HUDEP-2 (cell line): ENCODE results near the gene NUP210.
"Not testable (repeated sequence)": the region's sequence is repeated elsewhere in the genome, so short reads cannot be mapped to it uniquely, and the experiment has no call there.

Experiments used
- DNase-seq, 76 experiments: peaks; one replicate each; lab custom pipeline; 2025; ENCODE audit not compliant: unreplicated experiment in 76 of 76; lab: John Stamatoyannopoulos, UW

Gene NUP210

DNA sequence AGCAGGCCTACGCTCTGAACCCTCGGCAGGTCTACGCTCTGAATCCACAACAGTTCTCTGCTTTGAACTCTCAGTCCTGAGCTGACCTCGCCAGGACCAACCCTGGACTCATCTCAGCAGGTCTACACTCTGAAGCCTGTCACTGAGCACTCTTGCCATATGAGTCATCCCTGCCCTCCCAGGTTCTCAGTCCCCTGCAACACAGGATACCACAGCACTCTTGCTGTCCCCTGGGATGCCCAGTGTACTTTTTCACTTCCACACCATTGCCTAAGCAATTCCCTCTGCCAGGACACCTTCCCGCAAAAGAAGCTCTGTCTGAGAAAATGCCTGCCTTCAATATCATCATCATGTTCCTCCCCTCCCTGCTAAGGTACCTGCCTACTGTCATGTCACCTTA is 42.0 kb downstream of the NUP210 start:
- DNase-seq, result no peak

DNA sequence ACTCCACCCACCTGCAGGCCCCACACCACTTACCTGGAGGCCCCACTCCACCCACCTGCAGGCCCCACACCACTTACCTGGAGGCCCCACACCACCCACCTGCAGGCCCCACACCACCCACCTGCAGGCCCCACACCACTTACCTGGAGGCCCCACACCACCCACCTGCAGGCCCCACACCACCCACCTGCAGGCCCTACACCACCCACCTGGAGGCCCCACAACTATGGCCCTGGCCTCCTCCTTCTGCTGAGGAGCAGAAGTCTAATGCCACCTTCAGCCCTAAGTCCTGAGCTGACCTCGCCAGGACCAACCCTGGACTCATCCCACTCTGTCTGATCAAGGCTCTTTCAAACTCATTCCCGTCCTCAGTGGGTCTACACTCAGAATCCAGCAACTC is 42.4 kb downstream of the NUP210 start:
- DNase-seq, result not testable (repeated sequence)

DNA sequence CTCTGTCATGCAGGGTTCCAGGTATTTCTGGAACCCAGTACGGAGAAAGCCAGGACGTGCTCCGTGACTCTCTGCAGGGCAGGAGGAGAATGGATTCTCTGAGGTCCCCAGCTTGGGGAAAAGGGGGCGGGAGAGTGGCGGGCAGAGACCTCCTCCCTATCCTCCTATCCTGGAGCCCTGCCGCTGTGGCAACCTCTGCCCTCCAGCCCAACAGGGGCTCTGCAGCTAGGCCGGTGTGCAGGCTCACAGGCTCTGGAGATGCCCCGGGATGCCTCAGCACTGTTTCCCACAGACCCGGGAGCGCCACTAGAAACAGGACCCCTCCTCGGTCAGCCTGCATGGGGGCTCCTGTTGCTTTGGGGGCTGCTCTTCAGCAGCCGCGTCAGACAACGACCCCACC is 43.1 kb downstream of the NUP210 start:
- no peak for DNase-seq

DNA sequence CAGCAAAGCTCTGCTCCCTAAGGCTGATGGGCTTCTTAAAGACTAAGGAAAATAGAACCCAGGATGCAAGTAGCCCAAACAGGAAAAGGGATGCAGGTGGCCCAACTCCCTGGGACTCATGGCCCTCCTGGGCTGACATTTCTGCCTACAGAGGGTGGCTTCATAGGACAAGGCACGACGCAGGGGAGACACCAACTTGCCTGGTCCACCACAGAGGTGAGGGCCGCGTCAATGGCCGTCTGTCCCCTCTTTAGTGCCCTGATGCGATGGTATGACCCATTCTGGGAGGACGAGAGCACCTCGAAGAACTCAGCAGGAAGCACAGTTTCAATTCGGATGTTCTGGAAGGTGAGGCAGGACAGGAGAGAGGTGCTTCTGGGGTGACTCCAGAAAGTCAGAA is 44.0 kb downstream of the NUP210 start:
- DNase-seq, result no peak

DNA sequence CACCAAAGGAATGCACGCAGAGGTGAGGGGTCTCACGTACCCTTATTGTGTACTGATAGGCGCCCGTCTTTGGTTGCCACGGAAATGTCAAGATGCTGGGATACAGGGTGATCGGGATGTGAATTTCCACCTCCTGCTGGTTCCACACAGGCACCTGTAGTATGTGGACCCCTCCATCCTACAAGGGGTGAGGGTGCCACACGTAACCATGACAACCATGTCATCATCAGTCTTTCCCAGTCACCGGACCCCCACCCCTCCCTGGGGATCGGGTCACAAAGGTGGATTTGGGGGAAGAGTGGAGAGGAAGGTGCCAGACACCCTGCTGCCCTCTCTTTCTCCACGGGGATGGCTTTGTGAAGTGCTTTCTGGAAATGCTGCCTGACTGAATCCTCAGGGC is 44.7 kb downstream of the NUP210 start:
- no peak for DNase-seq

DNA sequence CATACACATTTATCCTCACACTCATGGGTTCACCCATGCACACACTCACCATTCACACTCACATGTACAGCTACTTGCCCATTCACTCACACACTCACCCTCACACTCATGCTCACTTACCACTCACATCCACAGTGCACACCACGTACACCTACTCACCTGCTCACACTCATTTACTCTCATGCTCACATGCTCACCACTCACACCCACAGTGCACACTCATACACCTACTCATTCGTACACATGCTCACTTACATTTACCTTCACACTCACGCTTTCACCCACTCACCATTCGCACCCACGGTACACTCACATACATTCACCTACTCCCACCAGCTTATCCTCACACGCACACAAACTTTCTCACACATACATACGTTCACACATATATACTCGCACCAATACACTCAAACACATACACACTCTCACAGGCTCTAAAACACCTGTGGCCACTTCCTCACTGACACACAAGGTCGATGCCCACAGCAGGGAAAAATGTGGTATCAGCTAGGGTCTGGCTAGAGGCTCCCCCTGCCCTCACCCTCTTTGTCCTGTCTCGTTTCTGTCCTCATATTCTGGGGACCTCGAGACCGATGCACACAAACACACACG is 46.0 kb downstream of the NUP210 start:
- DNase-seq, result no peak

DNA sequence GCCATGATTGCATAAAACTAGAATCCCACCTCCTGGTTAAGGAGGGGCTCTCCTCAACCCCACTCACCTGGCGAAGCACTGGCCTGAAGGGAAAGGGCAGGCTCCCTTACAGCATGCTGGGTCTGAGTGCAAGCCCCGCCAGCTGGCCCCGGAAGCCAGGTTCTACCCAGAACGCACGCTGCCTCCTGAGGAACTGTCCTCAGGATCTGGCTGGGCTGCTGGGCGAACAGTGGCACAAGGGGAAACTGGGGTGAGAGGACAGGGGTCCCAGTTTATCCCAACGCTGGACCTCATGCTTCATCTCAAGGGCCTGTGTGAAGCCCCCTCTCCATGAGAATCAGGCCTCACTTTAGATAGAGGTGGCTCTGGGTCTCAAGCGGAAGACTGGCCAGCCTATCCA is 47.5 kb downstream of the NUP210 start:
- no peak for DNase-seq

DNA sequence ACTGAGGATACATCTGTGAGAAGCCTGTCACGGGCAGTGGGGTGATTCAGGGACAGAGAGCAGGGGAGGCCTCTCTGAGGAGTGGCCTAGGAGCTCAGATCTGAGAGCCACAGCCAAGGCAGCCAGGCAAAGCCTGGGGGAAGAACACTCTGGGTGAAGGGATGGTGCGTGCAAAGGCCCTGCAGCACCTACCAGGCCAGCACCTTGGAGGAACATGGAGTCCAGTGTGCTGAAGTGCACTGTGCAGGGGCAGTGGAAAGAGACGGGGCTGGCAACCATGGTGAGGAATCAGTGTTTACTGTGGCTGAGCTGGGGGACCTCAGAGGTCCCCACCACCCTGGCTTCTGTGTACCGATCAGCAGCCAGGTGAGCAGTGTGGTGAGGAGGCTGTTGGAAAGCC is 48.0 kb downstream of the NUP210 start:
- DNase-seq, result no peak

DNA sequence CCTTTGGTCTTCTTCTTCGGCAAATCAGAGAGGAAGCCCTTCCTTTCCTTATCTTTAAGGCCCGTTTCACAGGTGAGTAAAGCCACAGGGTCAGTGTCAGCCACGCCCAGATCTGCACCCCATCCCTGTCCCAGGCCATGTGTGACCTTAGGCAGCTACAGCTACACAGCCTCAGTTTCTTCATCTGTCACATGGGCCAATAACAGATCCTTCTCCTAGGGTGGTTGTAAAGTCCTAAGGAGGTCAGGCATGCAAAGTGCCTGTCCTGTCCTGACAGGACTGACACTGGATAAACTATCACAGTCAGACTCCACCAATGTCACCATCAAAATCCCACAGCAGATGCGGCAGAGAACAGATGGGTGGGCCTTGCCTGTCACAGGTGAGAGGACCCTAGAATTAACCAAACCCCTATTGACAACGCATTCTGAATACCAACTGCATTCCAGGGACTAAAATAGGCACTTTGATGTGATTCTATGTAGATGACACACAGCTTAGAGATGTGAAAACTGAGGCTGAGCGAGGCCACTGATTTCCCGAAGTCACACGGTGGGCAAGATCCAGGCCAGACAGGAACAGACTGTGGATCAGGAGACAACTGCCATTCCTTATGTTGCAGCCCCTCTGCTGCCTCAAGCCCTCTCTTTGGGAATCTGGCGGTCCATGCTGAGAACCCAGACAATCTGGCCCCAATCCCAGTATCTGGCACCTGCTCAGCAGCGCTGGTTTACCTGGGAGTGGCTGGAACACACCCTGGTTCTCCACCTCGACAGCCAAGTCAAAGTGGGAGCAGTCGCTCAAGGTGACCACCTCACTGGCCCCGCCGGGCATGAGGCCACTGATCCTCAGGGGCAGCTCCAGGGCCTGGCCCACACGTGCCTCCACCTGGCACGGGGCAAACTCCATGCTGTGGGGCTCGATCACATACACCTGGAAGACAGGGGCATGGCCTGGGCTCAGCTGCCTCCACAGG is 48.7 kb downstream of the NUP210 start:
- no peak for DNase-seq

DNA sequence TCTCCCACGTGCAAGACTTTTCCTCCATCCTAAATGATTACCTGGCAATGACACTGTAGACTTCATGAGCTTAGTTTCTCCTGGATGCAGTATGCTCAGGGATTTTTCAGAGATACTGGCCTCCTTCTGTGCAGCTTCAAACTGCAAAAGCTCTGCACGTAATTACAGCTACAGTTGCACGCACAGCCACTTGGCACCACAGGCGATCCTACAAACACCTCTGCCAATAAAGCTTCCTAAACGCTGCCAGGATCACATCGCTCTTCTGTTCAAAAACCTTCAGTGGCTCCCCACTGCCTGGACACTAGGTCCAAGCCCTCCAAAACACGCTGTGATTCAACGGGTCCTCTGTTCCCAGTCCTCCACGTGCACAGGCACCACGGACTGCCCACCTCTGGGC is 49.5 kb downstream of the NUP210 start:
- no peak for DNase-seq

DNA sequence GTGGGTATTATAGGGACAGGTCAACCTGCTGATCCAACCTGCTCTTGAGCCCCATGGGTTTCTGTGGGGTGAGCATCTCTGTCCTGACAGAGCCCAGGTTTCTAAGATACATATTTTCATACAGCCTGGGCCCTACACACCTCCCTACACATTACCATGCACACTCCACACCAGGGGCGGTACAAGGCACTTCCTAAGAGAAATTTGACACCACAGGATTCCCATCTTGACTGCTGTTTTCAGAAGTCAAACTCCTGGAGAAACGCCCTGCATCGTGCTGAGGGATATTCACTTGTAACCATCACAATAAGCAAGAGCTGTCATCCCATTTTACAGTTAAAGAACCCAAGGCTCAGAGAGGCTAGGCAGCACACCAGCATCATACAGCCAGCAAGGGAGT is 50.1 kb downstream of the NUP210 start:
- no peak for DNase-seq

DNA sequence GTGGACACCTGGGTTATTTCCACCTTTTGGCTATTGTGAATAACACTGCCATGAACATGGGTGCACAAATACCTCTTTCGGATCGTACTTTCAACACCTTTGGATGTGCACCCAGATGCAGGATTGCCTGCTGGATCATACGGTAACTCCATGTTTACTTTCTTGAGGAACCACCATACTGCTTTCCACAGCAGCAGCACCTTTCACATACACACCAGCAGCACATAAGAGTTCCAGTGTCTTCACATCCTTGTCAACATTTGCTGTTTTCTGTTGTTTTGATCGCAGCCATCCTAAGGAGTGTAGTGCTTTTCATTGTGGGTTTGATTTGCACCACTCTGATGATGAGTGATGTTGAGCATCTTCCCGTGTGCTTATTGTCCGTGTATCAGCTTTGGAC is 51.3 kb downstream of the NUP210 start:
- no peak for DNase-seq

DNA sequence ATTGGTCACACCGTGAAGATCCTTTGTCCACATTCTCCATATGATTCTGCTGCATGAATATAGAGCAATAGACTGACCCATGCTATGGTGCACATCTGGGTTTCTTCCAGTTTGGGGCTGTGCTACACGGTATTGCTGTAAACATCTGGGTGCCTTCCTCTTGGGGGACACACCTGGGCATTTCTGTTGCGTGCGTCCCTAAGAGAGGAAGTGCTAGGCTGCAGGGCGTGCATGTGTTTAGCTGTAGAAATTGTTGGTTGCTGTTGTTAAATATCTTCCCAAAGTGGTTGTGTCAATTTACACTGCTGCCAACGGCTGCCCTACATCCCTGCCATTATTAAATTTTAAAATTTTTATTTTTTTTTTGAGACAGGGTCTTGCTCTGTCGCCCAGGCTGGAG is 52.4 kb downstream of the NUP210 start:
- no peak for DNase-seq

DNA sequence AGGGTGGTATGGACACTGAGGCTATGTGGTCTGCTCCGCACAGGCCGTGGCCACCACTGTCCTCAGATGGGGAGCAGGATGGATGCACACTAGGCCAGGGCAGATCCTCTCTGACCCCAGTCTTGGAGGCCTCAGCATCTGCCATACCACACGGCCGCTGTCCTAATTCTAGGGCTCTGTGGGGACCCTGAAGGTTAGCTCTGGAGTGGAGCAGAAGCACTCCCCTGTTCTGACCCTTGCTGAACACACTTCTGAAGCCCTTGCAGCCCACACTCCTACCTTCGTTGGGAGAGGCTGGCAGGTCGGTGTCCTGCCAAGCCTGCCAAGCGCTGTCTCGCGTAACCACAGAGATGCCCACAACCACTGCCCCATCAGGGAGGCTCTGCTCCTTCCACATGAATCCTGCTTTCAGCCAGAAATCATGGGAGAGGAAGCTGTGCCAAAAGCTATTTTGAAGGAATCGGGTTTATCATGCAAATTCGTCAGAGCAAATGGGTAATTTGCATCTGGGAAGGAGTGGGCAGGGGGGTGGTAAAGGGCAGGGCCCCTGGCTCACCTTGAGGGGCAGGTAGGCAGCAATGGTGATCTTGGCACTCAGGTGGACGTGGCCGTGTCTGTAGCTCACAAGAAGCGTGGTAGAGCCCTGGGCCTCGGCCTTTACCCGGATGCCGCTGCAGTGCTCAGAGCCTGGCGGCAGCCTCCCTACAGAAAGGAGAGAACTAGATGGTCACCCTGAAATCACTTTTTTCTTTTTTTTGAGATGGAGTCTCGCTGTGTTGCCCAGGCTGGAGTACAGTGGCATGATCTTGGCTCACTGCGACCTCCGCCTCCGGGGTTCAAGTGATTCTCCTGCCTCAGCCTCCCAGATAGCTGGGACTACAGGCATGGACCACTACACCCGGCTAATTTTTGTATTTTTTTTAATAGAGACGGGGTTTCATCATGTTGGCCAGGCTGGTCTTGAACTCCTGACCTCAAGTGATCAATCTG is 54.4 kb downstream of the NUP210 start:
- no peak for DNase-seq

DNA sequence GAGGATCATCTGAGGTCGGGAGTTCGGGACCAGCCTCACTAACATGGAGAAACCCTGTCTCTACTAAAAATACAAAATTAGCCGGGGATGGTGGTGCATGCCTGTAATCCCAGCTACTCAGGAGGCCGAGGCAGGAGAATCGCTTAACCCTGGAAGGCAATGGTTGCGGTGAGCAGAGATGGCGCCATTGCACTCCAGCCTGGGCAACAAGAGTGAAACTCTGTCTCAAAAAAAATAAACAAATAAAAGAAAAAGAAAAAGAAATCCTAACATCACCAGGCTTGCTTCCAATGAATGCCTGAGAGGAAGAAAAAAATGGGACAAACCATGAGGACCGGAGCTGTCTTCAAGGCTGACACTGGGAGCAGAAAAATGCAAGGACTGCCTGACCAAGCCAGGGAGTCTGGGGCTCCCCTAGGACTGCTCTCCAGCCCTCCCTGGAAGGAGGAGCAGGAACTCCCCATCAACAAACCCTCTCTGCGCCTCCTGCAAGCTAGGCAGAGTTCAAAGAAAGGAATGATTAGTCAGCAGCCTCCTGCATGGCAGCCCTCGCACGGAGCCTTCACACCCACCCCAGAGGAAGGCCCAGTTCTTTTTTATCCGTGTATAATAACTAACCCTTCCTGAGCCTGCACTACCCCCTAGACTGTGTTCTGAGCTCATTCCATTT is 55.4 kb downstream of the NUP210 start:
- DNase-seq, result no peak

DNA sequence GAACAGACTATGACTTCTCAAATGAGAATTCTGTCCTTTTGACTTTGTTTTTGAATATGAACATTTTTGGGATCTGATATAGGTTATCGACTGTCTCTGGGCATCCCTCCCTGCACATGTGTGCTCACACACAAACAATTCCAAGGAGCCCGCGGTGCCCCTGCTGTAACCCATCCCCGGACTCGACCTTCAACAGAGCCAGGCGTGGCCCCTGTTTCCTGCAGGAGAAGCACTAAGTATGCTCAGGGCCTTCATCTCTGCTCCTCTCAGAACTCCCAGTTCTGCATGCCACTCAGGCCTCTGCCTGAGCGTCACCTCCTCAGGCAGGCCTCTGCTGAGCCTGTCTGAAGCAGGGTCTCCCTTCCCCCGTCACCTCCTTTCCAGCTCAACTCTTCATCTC is 57.6 kb downstream of the NUP210 start:
- no peak for DNase-seq

DNA sequence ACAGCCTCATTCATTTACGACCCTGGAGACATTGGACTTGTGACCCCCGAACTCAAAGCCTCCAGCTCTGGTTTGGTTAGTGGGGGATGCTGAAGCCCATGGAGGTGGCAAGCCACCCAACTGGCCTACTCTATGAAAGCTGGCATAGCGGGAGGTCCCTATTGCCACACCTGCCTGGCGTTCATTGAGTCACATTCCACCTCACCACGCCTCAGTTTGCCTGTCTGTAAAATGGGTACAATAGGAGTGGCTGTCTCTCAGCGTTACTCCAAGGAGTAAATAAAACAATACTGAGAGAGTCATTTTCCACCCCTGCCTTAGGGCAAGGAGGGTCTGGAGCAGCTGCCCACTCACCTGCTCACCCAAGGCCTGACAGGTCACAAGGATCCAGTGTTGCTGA is 60.2 kb downstream of the NUP210 start:
- no peak for DNase-seq

DNA sequence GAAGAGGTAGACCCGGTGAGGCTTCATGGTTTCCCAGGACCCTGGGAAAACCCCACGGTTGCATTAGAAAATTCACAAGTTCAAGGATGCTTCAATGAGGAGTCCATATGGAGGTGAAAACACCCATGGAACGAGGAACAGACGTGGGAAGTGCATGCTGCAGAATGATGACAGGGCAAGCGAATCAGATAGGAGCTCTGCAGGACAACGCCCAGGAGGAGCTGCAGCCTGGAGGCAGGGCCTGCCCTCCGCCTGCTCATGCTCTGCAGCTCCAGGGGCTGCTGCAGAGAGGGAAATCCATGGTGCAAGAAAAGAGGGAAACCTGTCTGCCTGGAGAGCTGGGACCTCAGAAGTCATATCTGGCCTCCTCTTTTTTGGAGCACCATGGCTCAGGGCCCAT is 61.5 kb downstream of the NUP210 start:
- DNase-seq, result no peak

DNA sequence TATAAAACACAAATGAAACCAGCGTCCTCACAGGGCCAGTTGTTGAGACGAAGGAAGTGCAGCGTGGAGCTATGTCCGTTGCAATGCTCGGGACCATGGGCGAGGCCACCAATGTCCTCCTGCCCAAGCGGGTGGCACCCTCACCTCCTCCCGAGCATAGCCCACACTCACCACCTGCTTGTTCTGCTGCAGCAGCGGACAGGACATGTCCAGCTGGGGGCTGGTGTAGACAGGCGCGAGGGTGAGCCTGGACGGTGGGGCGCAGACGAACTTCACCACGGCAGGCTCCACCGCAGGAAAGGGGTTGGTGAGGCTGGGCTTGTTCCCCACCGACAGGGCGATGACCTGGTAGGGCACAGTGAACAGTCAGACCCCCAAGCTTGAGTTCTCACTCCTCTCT is 62.1 kb downstream of the NUP210 start:
- no peak for DNase-seq

DNA sequence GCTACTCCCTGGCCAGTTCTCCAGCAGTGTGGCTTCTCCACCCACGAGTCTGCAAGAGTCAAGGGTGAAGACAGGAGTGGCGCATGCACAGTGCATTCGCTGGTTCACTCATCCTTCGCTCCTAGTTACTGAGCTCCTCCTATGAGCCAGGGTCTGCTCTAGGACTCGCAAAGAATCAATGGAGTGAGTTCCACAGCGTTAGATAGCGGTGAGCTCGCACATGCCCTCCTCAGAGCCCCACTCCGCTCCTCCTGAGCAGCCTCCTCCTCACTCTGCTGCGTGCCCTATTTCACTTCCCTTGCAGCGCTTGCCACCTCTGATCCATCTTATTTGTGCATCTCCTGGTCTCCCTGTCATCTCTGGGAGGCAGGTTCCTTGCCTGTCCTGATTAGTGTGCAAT is 63.0 kb downstream of the NUP210 start:
- DNase-seq, result no peak
